B cell (primary cell): ENCODE measurements around the gene ISLR2. TPM values are rescaled to one million over a fixed set of nuclear protein-coding genes. Genes with fewer than 3 reads are reported as not detected.

Source experiments
- ATAC-seq: fragments of 200-7000 bp; cut with Tn5 transposase; one replicate; pipeline ENCODE4 v1.10.0; 2021; ENCODE audit warnings: low read depth, mild to moderate bottlenecking, moderate number of reproducible peaks, moderate library complexity
- CTCF ChIA-PET: fragments of 350-600 bp; sonication (Branson Sonifier 250); formaldehyde crosslinking; loops from one replicate; lab custom pipeline; 2021; ENCODE audit warnings: antibody characterized with exemption, inconsistent platforms; lab: Charles Lee
- POLR2A ChIA-PET: fragments of 350-600 bp; sonication (Branson Sonifier 250); formaldehyde crosslinking; loops from one replicate; lab custom pipeline; 2021; ENCODE audit warnings: antibody characterized with exemption; lab: Charles Lee
- DNase-seq: peaks from one replicate; pipeline ENCODE4 v3.0.0; 2013
- H2AFZ ChIP-seq: 2 replicates; pipeline ENCODE4 v1.6.1; 2012; ENCODE audit warnings: mild to moderate bottlenecking, low read depth, low read length; ENCODE audit not compliant: insufficient read depth, poor library complexity, severe bottlenecking
- H3K27ac ChIP-seq, 2 donors: 1 replicate in 1 of 2; 2 replicates in 1 of 2; pipeline ENCODE4 v1.5.1; 2012 to 2013; ENCODE audit warnings: low read length in 2 of 2, mild to moderate bottlenecking in 2 of 2, moderate library complexity in 1 of 2
- H3K27me3 ChIP-seq, 4 experiments: fragments of 200-600 bp in 1 of 4; sonication (generic) in 1 of 4; replicated peaks in 1 of 4; 1 replicate in 2 of 4; 2 replicates in 2 of 4; pipeline versions ENCODE4 v1.6.1 to v1.7.0; 2013 to 2016; ENCODE audit warnings: low read length in 3 of 4, mild to moderate bottlenecking in 2 of 4, mixed read lengths in 1 of 4, moderate library complexity in 1 of 4; ENCODE audit not compliant: insufficient read depth in 4 of 4, control insufficient read depth in 3 of 4; ENCODE audit errors: control extremely low read depth in 1 of 4
- H3K36me3 ChIP-seq, 2 experiments: replicated peaks in 1 of 2; 1 replicate in 1 of 2; 2 replicates in 1 of 2; pipeline versions ENCODE4 v1.6.1 to v1.7.1; 2013; ENCODE audit warnings: low read length in 1 of 2; ENCODE audit not compliant: insufficient read depth in 2 of 2, control insufficient read depth in 1 of 2; ENCODE audit errors: control extremely low read depth in 1 of 2, extremely low read depth in 1 of 2
- H3K4me1 ChIP-seq, 2 donors: fragments of 200-600 bp in 1 of 2; sonication (generic) in 1 of 2; 1 replicate in 1 of 2; 2 replicates in 1 of 2; pipeline versions ENCODE4 v1.5.1 to v1.6.1; 2013 to 2017; ENCODE audit warnings: low read length in 2 of 2; ENCODE audit not compliant: control insufficient read depth in 2 of 2, insufficient read depth in 2 of 2
- H3K4me2 ChIP-seq: replicated peaks from 2 replicates; pipeline ENCODE3; 2012; ENCODE audit warnings: mild to moderate bottlenecking, low read depth, low read length; ENCODE audit not compliant: poor library complexity, severe bottlenecking
- H3K4me3 ChIP-seq, 5 experiments: fragments of 200-600 bp in 1 of 5; sonication (generic) in 1 of 5; 1 replicate in 3 of 5; 2 replicates in 2 of 5; pipeline versions ENCODE4 v1.5.1 to v1.7.0; 2011 to 2016; ENCODE audit warnings: low read length in 4 of 5, mild to moderate bottlenecking in 4 of 5, low read depth in 2 of 5, control low read depth in 1 of 5, moderate library complexity in 1 of 5; ENCODE audit not compliant: insufficient read depth in 1 of 5; ENCODE audit errors: control extremely low read depth in 1 of 5, extremely low read depth in 1 of 5
- H3K79me2 ChIP-seq: fragments of 200-600 bp; sonication (generic); one replicate; pipeline ENCODE4 v1.6.0; 2016; ENCODE audit warnings: low read length; ENCODE audit not compliant: control insufficient read depth, insufficient read depth
- H3K9ac ChIP-seq: fragments of 200-600 bp; sonication (generic); 2 replicates; pipeline ENCODE4 v1.6.1; 2017; ENCODE audit warnings: mild to moderate bottlenecking, low read length, moderate library complexity
- H3K9me3 ChIP-seq, 3 donors: one replicate each; pipeline versions ENCODE4 v1.6.1 to v1.7.1; 2013; ENCODE audit warnings: low read length in 2 of 3; ENCODE audit not compliant: control insufficient read depth in 2 of 3, insufficient read depth in 1 of 3; ENCODE audit errors: control extremely low read depth in 1 of 3
- H4K20me1 ChIP-seq: 2 replicates; pipeline ENCODE4 v1.6.0; 2012; ENCODE audit warnings: mild to moderate bottlenecking, low read length; ENCODE audit not compliant: insufficient read depth, control insufficient read depth, poor library complexity, severe bottlenecking
- H3K27ac Mint-ChIP-seq: one replicate; pipeline ENCODE4 v1.8.0; 2021; ENCODE audit warnings: mixed read lengths
- H3K27me3 Mint-ChIP-seq: one replicate; pipeline ENCODE4 v1.8.0; 2021; ENCODE audit warnings: mixed read lengths
- H3K4me1 Mint-ChIP-seq: one replicate; pipeline ENCODE4 v1.8.0; 2021; ENCODE audit warnings: mixed read lengths
- H3K4me3 Mint-ChIP-seq: one replicate; pipeline ENCODE4 v1.8.0; 2021; ENCODE audit warnings: mixed read lengths
- H3K9me3 Mint-ChIP-seq: one replicate; pipeline ENCODE4 v1.8.0; 2022; ENCODE audit warnings: mixed read lengths; ENCODE audit not compliant: insufficient read depth
- EZH2 ChIP-seq: IDR thresholded peaks from 2 replicates; pipeline ENCODE4 v1.6.1; 2012; ENCODE audit warnings: borderline replicate concordance, low read depth, mild to moderate bottlenecking, moderate library complexity, low read length; ENCODE audit not compliant: insufficient read depth, poor library complexity, severe bottlenecking
- WGBS: methylation state at CpG from one replicate; pipeline ENCODE4 v1.1.5; 2013; ENCODE audit warnings: missing lambda C conversion rate; ENCODE audit not compliant: insufficient coverage; 5-methylcytosine and 5-hydroxymethylcytosine counted together
- intact Hi-C: fragments of 100-400 bp; cut with micrococcal nuclease; formaldehyde crosslinking; loops from one replicate; pipeline ENCODE4 v1.10.0; 2022
- polyA plus RNA-seq: library from polyadenylated mRNA; depleted of rRNA; stranded (reverse); fragments of >200 nt; gene quantifications from 2 replicates; pipeline ENCODE4 v1.2.3, GENCODE V29; 2012
- total RNA-seq, 2 donors: library from RNA; stranded (reverse); fragments of 120-200 nt in 1 of 2; gene quantifications; 1 replicate in 1 of 2; 2 replicates in 1 of 2; pipeline versions ENCODE4 v1.2.3 to v1.2.4, GENCODE V29; 2013 to 2022
- TF ChIP-seq, protein P1 (sequence below): fragments of 200-600 bp; IDR thresholded peaks from one replicate; pipeline ENCODE4 v1.8.0; 2022; ENCODE audit warnings: antibody characterized with exemption, mild to moderate bottlenecking

Gene ISLR2
- total and polyA plus RNA-seq, 2 donors (not counting 1 experiment from before 2014, with no cell fraction given) = not detected

GRCh38 chr15:74121039-74121438 lies 9.3 kb upstream of the ISLR2 start:
- WGBS = 47% methylated on average over 3 of the region's 4 CpGs
- no peak overlapping the region for H3K9ac ChIP-seq
- peaks cover 0 to 6% (median 0%) of the 10 kb centered on the region in 3 donors for H3K9me3 ChIP-seq
- H3K27ac ChIP-seq = no peak overlapping the region
- no peaks in the 10 kb centered on the region for H4K20me1 ChIP-seq
- H3K27me3 Mint-ChIP-seq = no peaks in the 10 kb centered on the region
- no peak for ATAC-seq
- no peaks in the 10 kb centered on the region for H3K79me2 ChIP-seq
- ChIA-PET POLR2A (interaction anchor here (0.7 kb wide), 1 partner anchor 197 kb away, joined by 4 read pairs; no protein-coding TSS in a partner anchor), CTCF (interaction anchor here (1.5 to 1.7 kb wide), 2 partner anchors 127 to 187 kb away, joined by 5 to 6 read pairs; partner anchors contain the start of gene PML)
- peak overlapping the region; percentile 53 for H3K27ac Mint-ChIP-seq
- peaks cover 44 to 46% of the 10 kb centered on the region in 2 donors for H3K4me1 ChIP-seq
- H2AFZ ChIP-seq = peak overlapping the region; percentile 13
- H3K4me3 ChIP-seq = no peak overlapping the region
- H3K4me1 Mint-ChIP-seq = peaks cover 39% of the 10 kb centered on the region
- no peak for DNase-seq
- peak overlapping the region; percentile 16 for H3K4me3 Mint-ChIP-seq
- no peak overlapping the region for H3K4me2 ChIP-seq
- H3K36me3 ChIP-seq = no peaks in the 10 kb centered on the region
- H3K27me3 ChIP-seq = no peaks in the 10 kb centered on the region
- no peak for TF ChIP-seq EZH2
- TF ChIP-seq, protein P1, sequence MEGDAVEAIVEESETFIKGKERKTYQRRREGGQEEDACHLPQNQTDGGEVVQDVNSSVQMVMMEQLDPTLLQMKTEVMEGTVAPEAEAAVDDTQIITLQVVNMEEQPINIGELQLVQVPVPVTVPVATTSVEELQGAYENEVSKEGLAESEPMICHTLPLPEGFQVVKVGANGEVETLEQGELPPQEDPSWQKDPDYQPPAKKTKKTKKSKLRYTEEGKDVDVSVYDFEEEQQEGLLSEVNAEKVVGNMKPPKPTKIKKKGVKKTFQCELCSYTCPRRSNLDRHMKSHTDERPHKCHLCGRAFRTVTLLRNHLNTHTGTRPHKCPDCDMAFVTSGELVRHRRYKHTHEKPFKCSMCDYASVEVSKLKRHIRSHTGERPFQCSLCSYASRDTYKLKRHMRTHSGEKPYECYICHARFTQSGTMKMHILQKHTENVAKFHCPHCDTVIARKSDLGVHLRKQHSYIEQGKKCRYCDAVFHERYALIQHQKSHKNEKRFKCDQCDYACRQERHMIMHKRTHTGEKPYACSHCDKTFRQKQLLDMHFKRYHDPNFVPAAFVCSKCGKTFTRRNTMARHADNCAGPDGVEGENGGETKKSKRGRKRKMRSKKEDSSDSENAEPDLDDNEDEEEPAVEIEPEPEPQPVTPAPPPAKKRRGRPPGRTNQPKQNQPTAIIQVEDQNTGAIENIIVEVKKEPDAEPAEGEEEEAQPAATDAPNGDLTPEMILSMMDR = no peak
- intact Hi-C loops = no loop called here
- peaks cover 3% of the 10 kb centered on the region for H3K9me3 Mint-ChIP-seq

- CTCF ChIA-PET = interaction anchor here (0.7 to 1.7 kb wide), 4 partner anchors 12 to 186 kb away, joined by 3 to 6 read pairs (median 4); partner anchors contain the start of gene PML
- Histone ChIP-seq H3K27ac (no peak overlapping the region), H3K27me3 (peaks cover 0 to 4% (median 0%) of the 10 kb centered on the region in 4 experiments), H3K4me2 (peak overlapping the region; percentile 73), H3K79me2 (no peaks in the 10 kb centered on the region), H3K9ac (no peak overlapping the region), H3K4me1 (peaks cover 44 to 46% of the 10 kb centered on the region in 2 donors), H3K9me3 (peaks cover 0 to 6% (median 0%) of the 10 kb centered on the region in 3 donors), H3K4me3 (no peak overlapping the region), H4K20me1 (no peaks in the 10 kb centered on the region), H3K36me3 (no peaks in the 10 kb centered on the region), H2AFZ (no peak overlapping the region)
- ATAC-seq (no peak), DNase-seq (no peak)
- Mint-ChIP-seq H3K27me3 (no peaks in the 10 kb centered on the region), H3K4me1 (peaks cover 39% of the 10 kb centered on the region), H3K9me3 (peaks cover 3% of the 10 kb centered on the region), H3K4me3 (no peak overlapping the region), H3K27ac (peak overlapping the region; percentile 61)
- WGBS = 91% methylated on average over 5 of the region's 6 CpGs
- TF ChIP-seq EZH2 = no peak
- TF ChIP-seq, protein P1 = no peak
- POLR2A ChIA-PET = no interaction called here
- intact Hi-C loops = no loop called here
These were observed 8.5 kb upstream of the ISLR2 start for GRCh38 chr15:74121858-74122257.
